ENCODE measurements around the gene NFIC. TPM values are rescaled to one million over a fixed set of nuclear protein-coding genes. Genes with fewer than 3 reads are reported as not detected.
A peak's percentile ranks its signal among the peaks of the same experiment; 100 is the strongest.

NFIC gene
- polyA plus RNA-seq, 1 of the 3 experiments (the other 2 are of a cell fraction) = 7.2 TPM

GRCh38 chr19:3470500-3471128 lies 104.2 kb downstream of the NFIC start:
- Histone ChIP-seq H4K20me1 (ENCODE audit: insufficient read depth) (no peaks in the 10 kb centered on the region), H3K9me3 (no peaks in the 10 kb centered on the region), H3K27me3 (ENCODE audit: insufficient read depth) (no peaks in the 10 kb centered on the region; the same call in 1 of the 2 replicates), H3K4me3 (ENCODE audit: low read depth in 2 of 2, low read length in 1 of 2) (no peak overlapping the region), H3K79me2 (ENCODE audit: insufficient read depth) (no peaks in the 10 kb centered on the region), H2AFZ (ENCODE audit: low read depth) (no peak overlapping the region), H3K27ac (ENCODE audit: low read depth in 2 of 2, low read length in 1 of 2) (no peak overlapping the region), H3K9ac (no peak overlapping the region), H3K4me2 (no peak overlapping the region), H3K36me3 (replicated peaks in 1 of 2; ENCODE audit: control insufficient read depth in 1 of 2, insufficient read depth in 2 of 2, low read length in 1 of 2) (no peaks in the 10 kb centered on the region), H3K4me1 (ENCODE audit: control insufficient read depth in 1 of 2, insufficient read depth in 2 of 2, low read depth in 1 of 2, low read length in 1 of 2) (peaks cover 0 to 2% of the 10 kb centered on the region in 2 experiments; a peak in 1 of 4 replicates), H3K9me2 (no peaks in the 10 kb centered on the region), H3F3A (replicated peaks; ENCODE audit: insufficient read depth) (peaks cover 23% of the 10 kb centered on the region)
- ChIA-PET CTCF (interaction anchor here (0.6 to 6.1 kb wide), 19 partner anchors 9 to 165 kb away, joined by 3 to 92 read pairs (median 4); partner anchors contain the start of gene SMIM44), POLR2A (no interaction called here)
- WGBS (ENCODE audit: low lambda C conversion rate) = 88% methylated on average over 11 of the region's 11 CpGs
- TF ChIP-seq, protein P1, sequence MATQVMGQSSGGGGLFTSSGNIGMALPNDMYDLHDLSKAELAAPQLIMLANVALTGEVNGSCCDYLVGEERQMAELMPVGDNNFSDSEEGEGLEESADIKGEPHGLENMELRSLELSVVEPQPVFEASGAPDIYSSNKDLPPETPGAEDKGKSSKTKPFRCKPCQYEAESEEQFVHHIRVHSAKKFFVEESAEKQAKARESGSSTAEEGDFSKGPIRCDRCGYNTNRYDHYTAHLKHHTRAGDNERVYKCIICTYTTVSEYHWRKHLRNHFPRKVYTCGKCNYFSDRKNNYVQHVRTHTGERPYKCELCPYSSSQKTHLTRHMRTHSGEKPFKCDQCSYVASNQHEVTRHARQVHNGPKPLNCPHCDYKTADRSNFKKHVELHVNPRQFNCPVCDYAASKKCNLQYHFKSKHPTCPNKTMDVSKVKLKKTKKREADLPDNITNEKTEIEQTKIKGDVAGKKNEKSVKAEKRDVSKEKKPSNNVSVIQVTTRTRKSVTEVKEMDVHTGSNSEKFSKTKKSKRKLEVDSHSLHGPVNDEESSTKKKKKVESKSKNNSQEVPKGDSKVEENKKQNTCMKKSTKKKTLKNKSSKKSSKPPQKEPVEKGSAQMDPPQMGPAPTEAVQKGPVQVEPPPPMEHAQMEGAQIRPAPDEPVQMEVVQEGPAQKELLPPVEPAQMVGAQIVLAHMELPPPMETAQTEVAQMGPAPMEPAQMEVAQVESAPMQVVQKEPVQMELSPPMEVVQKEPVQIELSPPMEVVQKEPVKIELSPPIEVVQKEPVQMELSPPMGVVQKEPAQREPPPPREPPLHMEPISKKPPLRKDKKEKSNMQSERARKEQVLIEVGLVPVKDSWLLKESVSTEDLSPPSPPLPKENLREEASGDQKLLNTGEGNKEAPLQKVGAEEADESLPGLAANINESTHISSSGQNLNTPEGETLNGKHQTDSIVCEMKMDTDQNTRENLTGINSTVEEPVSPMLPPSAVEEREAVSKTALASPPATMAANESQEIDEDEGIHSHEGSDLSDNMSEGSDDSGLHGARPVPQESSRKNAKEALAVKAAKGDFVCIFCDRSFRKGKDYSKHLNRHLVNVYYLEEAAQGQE (IDR thresholded peaks at IDR 0.05; ENCODE audit: low read depth, low read length) = no peak
- DNase-seq = peak; percentile 17

- H3K4me2 ChIP-seq = no peak overlapping the region
- CTCF ChIA-PET = interaction anchor here (0.6 to 6.1 kb wide), 43 partner anchors 8 to 545 kb away, joined by 3 to 92 read pairs (median 5); partner anchors contain the start of genes DOHH and SMIM44
- no peaks in the 10 kb centered on the region for H3K9me3 ChIP-seq
These were observed 105.7 kb downstream of the NFIC start for GRCh38 chr19:3471954-3472655.

More at GRCh38 chr19:3471954-3472655, 105.7 kb downstream of the NFIC start:
- Histone ChIP-seq H3K9ac (no peak overlapping the region), H3F3A (replicated peaks; ENCODE audit: insufficient read depth) (peaks cover 23% of the 10 kb centered on the region), H3K27ac (ENCODE audit: low read depth in 2 of 2, low read length in 1 of 2) (no peak overlapping the region), H4K20me1 (ENCODE audit: insufficient read depth) (no peaks in the 10 kb centered on the region), H2AFZ (ENCODE audit: low read depth) (no peak overlapping the region), H3K4me1 (ENCODE audit: control insufficient read depth in 1 of 2, insufficient read depth in 2 of 2, low read depth in 1 of 2, low read length in 1 of 2) (peaks cover 0 to 2% of the 10 kb centered on the region in 2 experiments; a peak in 1 of 4 replicates), H3K4me3 (ENCODE audit: low read depth in 2 of 2, low read length in 1 of 2) (peak overlapping the region in 1 of 2 experiments; percentile 32; a peak in 1 of 4 replicates), H3K79me2 (ENCODE audit: insufficient read depth) (no peaks in the 10 kb centered on the region), H3K9me2 (no peaks in the 10 kb centered on the region), H3K27me3 (ENCODE audit: insufficient read depth) (no peaks in the 10 kb centered on the region; the same call in 1 of the 2 replicates), H3K36me3 (replicated peaks in 1 of 2; ENCODE audit: control insufficient read depth in 1 of 2, insufficient read depth in 2 of 2, low read length in 1 of 2) (no peaks in the 10 kb centered on the region)
- DNase-seq = peak; percentile 87
- 38% methylated on average over 13 of the region's 24 CpGs for WGBS (ENCODE audit: low lambda C conversion rate)
- TF ChIP-seq RAD21 (IDR thresholded peaks at IDR 0.05; ENCODE audit: low read length) (peak; percentile 71), CTCF (IDR thresholded peaks at IDR 0.05) (peak; percentile 90), SMC3 (IDR thresholded peaks at IDR 0.05; ENCODE audit: low read depth, low read length) (peak; percentile 59)
- TF ChIP-seq, protein P2, sequence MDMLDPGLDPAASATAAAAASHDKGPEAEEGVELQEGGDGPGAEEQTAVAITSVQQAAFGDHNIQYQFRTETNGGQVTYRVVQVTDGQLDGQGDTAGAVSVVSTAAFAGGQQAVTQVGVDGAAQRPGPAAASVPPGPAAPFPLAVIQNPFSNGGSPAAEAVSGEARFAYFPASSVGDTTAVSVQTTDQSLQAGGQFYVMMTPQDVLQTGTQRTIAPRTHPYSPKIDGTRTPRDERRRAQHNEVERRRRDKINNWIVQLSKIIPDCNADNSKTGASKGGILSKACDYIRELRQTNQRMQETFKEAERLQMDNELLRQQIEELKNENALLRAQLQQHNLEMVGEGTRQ (IDR thresholded peaks at IDR 0.05; ENCODE audit: borderline replicate concordance, low read depth, low read length) = no peak
- POLR2A ChIA-PET = no interaction called here

Measured in SK-N-SH (cell line).